Right lobe of liver (tissue), 4 donors: ENCODE data around the gene DES.

Experiments used
- CTCF ChIP-seq, 4 donors: fragments of 200-600 bp in 3 of 4; fragments of 450-650 bp in 1 of 4; IDR thresholded peaks; one replicate each; pipeline versions ENCODE4 v1.5.1 to v1.8.0; 2016 to 2022; ENCODE audit warnings: antibody characterized with exemption in 4 of 4, mild to moderate bottlenecking in 2 of 4
- POLR2A ChIP-seq: fragments of 450-650 bp; IDR thresholded peaks from one replicate; pipeline ENCODE4 v1.6.1; 2017; ENCODE audit warnings: antibody characterized with exemption, mild to moderate bottlenecking
- donor health status: DM: no; HTN: no; CAD: no.
- donor health status: DM: no; HTN: no; CAD: no.
- donor health status: DM: no; HTN: yes; CAD: no.

- TF ChIP-seq CTCF (IDR thresholded peaks at IDR 0.05) (no peak), POLR2A (no peak)
Measured at GRCh38 chr2:219447242-219448098, 29.3 kb downstream of the DES start.
